ENCODE data around the gene MORC4. TPM values are rescaled to one million over a fixed set of nuclear protein-coding genes. Genes with fewer than 3 reads are reported as not detected.
A peak's percentile ranks its signal among the peaks of the same experiment; 100 is the strongest.

Gene MORC4
- total and polyA plus RNA-seq, 2 experiments from 2014 or later = 7.0 to 13.0 TPM

- Histone ChIP-seq H3K36me3 (no peaks in the 10 kb centered on the region), H3K4me3 (no peak overlapping the region), H3K9me3 (ENCODE audit: low read depth) (no peaks in the 10 kb centered on the region), H3K27ac (no peak overlapping the region), H3K27me3 (no peaks in the 10 kb centered on the region), H3K4me1 (ENCODE audit: low read depth) (peaks cover 19% of the 10 kb centered on the region)
- DNase-seq (ENCODE audit: low read depth in 1 of 2, low spot score in 1 of 2) = no peak
- TF ChIP-seq CTCF (IDR thresholded peaks at IDR 0.05; ENCODE audit: low read depth, low read length) = no peak
These were observed 97.3 kb downstream of the MORC4 start for GRCh38 chrX:106902684-106903083.

GRCh38 chrX:106901781-106902219, 98.2 kb downstream of the MORC4 start:
- H3K36me3 ChIP-seq = no peaks in the 10 kb centered on the region
- no peak overlapping the region for H3K4me3 ChIP-seq
- no peak overlapping the region for H3K27ac ChIP-seq
- DNase-seq (ENCODE audit: low read depth in 1 of 2, low spot score in 1 of 2) = no peak
- H3K4me1 ChIP-seq (ENCODE audit: low read depth) = peaks cover 19% of the 10 kb centered on the region
- no peaks in the 10 kb centered on the region for H3K27me3 ChIP-seq
- TF ChIP-seq CTCF (IDR thresholded peaks at IDR 0.05; ENCODE audit: low read depth, low read length) = no peak
- no peaks in the 10 kb centered on the region for H3K9me3 ChIP-seq (ENCODE audit: low read depth)

GRCh38 chrX:106901341-106901740, 98.7 kb downstream of the MORC4 start:
- Histone ChIP-seq H3K27ac (no peak overlapping the region), H3K27me3 (no peaks in the 10 kb centered on the region), H3K9me3 (ENCODE audit: low read depth) (no peaks in the 10 kb centered on the region), H3K4me1 (ENCODE audit: low read depth) (peaks cover 14% of the 10 kb centered on the region), H3K36me3 (no peaks in the 10 kb centered on the region), H3K4me3 (no peak overlapping the region)
- no peak for TF ChIP-seq CTCF (IDR thresholded peaks at IDR 0.05; ENCODE audit: low read depth, low read length)
- no peak for DNase-seq (ENCODE audit: low read depth in 1 of 2, low spot score in 1 of 2)

GRCh38 chrX:106899841-106900240, 100.2 kb downstream of the MORC4 start:
- TF ChIP-seq CTCF (IDR thresholded peaks at IDR 0.05; ENCODE audit: low read depth, low read length) = no peak
- Histone ChIP-seq H3K36me3 (no peaks in the 10 kb centered on the region), H3K27ac (no peak overlapping the region), H3K4me1 (ENCODE audit: low read depth) (peaks cover 11% of the 10 kb centered on the region), H3K9me3 (ENCODE audit: low read depth) (no peaks in the 10 kb centered on the region), H3K4me3 (no peak overlapping the region), H3K27me3 (no peaks in the 10 kb centered on the region)
- no peak for DNase-seq (ENCODE audit: low read depth in 1 of 2, low spot score in 1 of 2)

- TF ChIP-seq CTCF (IDR thresholded peaks at IDR 0.05; ENCODE audit: low read depth, low read length) = no peak
- Histone ChIP-seq H3K4me1 (ENCODE audit: low read depth) (peaks cover 11% of the 10 kb centered on the region), H3K27me3 (no peaks in the 10 kb centered on the region), H3K36me3 (no peaks in the 10 kb centered on the region), H3K27ac (peak overlapping the region; percentile 54), H3K9me3 (ENCODE audit: low read depth) (no peaks in the 10 kb centered on the region), H3K4me3 (no peak overlapping the region)
- DNase-seq (ENCODE audit: low read depth in 1 of 2, low spot score in 1 of 2) = no peak
These were observed 100.7 kb downstream of the MORC4 start for GRCh38 chrX:106899276-106899675.

GRCh38 chrX:106898462-106898861, 101.5 kb downstream of the MORC4 start:
- DNase-seq (ENCODE audit: low read depth in 1 of 2, low spot score in 1 of 2) = peak; percentile 71 to 82
- TF ChIP-seq CTCF (IDR thresholded peaks at IDR 0.05; ENCODE audit: low read depth, low read length) = peak; percentile 40
- peak overlapping the region; percentile 54 for H3K27ac ChIP-seq
- H3K4me3 ChIP-seq = no peak overlapping the region
- peaks cover 11% of the 10 kb centered on the region for H3K4me1 ChIP-seq (ENCODE audit: low read depth)
- no peaks in the 10 kb centered on the region for H3K9me3 ChIP-seq (ENCODE audit: low read depth)
- H3K36me3 ChIP-seq = no peaks in the 10 kb centered on the region
- no peaks in the 10 kb centered on the region for H3K27me3 ChIP-seq
